HPDE6-E6E7 (cell line): ENCODE data around the gene FURIN.
"Not testable (repeated sequence)": the region's sequence is repeated elsewhere in the genome, so short reads cannot be mapped to it uniquely, and the experiment has no call there.

Experiments used
- DNase-seq: peaks from one replicate; pipeline ENCODE4 v3.0.0; 2011; ENCODE audit warnings: missing footprints; ENCODE audit errors: extremely low spot score

The FURIN gene

DNA sequence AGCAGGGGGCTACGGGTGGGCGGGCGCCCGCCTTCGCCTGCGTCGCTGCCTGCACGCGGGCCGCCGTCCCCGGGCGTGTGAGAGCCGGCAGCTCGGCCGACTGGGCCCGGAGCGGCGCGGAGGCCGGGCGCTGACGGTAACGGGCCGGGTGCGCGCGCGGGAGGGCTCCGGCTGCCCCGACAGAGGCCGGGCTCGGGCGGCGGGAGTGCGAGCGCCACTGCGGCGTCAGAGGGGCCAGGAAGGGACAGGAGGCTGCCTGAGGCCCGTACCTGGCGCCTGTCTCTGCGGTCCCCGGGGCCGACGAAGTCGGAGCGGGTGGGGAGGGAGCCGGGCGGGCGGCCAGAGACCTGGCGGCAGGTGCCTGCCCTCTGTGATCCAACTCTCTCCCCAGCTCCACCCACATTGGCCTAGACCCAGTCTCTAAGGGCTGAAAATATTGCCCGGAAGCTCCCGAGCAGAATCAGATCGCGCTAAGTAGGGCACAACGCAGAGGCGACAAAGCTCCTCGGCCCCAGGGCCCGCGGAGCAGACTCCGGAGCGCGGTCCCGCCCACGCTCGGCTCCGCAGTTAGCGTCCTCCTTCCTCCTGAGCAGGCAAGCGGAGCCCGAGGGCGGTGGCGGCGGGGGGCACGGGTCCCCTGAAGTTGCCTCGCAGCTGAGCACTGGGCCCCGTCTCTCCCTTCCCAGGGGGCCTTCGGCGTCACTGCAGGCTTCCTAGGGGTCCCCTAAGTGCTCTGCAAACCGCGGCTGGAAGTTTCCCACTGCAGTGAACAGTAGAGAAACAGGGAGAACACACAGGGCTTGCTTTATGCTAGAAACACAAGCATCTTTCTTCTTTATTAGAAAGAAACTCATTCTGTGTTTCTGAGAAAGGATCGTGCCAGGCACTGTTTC is 34.7 kb downstream of the FURIN start, which contains the start of gene MAN2A2:
Gene MAN2A2, plus strand, starts transcription at position 463 of the 893 bp plus-strand sequence. CDS start 906 bp downstream, outside the sequence.
- DNase-seq, result peak; percentile 45

DNA sequence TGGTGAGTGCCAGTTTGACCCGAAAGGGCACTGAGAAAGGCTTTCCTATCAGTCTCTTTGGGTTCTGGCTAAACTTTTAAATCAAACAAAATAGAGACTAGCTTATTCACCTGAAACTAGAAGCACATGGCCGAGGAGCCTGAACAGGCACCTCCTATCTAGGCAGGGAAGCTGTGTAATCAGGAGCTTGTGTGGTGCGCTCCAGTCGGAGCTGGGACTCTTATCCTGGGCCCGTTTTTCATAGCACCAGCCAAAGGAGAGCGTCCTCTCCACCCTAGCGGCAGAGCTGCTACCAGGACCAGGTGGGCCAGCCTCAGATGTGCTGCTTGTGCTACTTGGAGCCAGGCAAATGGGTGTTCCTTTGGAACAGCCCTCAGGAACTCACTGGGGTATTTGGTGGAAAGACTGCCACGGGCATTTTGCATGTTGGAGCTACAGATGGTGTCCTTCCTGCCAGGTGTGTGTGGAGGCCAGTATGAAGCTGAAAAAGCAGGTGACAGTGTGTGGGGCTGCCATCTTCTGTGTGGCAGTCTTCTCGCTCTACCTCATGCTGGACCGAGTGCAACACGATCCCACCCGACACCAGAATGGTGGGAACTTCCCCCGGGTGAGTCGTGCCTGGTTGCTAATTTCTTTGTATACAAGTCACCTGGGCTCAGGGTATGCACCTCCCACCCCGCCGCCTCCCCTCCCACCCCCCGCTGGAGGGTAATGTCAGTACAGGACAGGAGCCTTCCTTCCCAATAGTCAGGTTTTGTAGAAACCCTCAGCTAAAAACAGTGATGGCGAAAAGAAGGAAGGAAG is 35.5 kb downstream of the FURIN start:
- DNase-seq, result no peak

DNA sequence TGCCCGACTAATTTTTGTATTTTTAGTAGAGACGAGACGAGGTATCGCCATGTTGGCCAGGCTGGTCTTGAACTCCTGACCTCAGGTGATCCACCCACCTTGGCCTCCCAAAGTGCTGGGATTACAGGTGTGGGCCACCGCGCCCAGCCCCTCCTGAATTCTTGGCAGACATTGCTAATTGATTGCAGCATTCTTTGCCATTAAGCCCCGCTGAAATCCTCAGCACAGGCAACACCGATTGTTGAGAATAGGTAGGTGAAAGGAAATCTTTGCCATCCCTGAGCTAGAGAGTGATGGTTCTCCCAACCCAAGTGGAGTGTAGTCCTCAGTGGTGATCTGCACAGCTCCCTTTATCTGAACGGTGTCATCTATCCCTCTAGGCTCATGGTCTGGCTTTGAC is 36.4 kb downstream of the FURIN start:
- no peak for DNase-seq

DNA sequence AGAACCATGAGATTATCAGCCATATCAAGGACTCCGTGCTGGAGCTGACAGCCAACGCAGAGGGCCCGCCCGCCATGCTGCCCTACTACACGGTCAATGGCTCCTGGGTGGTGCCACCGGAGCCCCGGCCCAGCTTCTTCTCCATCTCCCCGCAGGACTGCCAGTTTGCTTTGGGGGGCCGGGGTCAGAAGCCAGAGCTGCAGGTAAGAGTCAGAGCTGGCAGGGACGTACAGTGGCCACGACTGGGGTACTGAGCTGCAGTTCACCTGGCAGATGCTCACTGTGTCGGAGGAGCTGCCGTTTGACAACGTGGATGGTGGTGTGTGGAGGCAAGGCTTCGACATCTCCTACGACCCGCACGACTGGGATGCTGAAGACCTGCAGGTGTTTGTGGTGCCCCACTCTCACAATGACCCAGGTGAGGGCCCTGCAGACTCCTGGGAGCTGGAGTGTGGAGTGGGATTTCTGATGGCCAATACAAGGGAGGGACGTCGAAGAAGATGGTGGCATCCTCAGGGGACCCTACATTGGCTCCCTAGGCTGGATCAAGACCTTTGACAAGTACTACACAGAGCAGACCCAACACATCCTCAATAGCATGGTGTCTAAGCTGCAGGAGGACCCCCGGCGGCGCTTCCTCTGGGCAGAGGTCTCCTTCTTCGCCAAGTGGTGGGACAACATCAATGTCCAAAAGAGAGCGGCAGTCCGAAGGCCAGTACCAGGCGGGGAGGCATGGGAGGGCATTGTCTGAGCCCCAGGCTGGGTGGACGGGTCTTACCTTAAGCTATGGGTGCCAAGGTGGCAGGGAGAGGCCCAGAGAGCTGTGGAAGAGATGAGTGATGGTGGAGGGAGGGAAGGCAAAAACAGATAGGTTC is 37.2 kb downstream of the FURIN start:
- no peak for DNase-seq

DNA sequence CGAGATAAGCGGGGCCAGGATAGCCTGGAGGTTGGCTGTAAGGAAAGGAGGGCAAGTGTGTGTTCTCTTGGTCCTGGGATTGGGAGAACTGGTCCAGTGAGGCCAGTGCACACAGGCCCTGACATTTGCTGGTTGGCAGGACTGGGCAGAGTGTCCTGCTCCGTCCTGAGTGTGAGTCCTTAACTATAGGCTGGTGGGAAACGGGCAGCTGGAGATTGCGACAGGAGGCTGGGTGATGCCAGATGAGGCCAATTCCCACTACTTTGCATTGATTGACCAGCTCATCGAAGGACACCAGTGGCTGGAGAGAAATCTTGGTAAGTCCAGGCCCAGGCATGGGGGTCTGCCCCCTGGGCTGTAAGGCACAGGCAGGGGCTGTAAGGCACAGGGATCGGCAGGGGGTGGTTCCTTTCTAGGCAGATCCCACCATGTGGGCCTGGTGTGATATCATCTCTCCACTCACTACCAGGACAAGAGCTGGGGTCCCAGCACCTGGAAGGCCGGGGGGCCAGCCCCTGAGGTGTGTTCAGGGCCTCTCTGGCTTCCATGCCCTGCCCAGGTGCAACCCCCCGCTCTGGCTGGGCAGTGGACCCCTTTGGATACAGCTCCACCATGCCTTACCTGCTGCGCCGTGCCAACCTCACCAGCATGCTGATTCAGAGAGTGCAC is 37.9 kb downstream of the FURIN start:
- DNase-seq, result no peak

DNA sequence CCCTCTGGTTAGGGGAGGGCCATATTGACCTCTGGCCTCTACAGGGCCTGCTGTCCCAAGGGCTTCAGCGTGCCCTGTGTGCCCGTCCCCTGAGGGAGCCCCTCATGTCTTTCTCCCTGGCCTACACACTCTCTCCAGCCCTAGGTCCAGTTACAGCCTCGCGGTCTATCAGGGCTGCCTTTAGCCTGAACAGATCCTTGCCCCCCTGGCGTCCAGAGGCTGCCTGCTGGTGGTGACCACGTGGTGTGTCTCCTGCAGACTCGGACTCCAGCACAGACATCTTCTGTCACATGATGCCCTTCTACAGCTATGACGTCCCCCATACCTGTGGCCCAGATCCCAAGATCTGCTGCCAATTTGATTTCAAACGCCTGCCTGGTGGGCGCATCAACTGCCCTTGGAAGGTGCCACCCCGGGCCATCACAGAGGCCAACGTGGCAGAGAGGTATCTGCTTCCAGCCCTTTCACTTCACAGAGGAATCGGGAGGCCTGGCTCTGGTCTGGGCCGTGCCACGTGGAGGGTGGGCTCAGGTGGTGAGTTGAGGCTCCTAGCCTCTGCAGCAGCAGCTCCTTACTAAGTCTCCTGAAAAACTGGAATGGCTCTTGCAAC is 38.8 kb downstream of the FURIN start:
- DNase-seq, result no peak

DNA sequence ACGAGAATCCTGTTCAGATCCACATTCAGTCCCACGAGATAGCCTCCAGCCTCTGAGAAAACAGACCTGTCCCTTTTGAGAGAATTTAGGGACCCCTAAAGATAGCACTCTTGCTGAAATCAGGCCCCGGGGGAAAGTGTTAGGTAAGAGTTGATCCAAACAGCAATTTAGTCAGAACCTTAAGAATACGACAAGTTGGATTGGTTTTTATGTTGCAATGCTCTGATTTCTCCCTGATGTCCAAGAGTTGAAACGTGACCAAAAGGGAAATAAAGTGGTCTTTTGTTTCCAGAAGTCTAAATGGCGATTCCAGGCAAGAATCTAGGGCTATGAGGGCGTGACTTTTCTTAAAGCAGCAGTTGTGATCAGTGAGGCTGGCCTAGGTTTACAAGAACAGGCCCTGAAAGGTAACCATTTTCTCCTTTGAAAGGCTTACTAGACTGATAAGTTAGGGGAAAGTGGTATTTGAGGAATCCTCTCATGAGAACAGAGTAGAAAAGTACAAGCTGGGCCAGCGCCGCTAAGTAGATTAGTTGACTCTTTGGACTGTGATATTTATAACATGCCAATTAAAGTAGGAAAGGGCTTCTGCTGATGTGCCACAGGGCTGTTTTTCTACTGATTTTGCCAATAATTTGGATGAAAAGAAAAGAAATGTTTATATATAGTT is 39.6 kb downstream of the FURIN start:
- DNase-seq, result no peak

DNA sequence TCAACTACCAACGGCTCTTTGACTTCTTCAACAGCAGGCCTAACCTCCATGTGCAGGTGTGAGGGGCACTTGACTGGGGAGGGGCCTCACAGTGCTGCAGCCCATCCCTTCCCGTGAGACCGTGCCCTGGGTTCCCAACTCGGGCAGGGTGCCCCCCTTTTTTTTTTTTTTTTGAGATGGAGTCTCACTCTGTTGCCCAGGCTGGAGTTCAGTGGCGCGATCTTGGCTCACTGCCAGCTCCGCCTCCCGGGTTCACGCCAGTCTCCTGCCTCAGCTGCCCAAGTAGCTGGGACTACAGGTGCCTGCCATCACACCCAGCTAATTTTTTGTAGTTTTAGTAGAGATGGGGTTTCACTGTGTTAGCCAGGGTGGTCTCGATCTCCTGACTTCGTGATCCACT is 41.1 kb downstream of the FURIN start:
- not testable (repeated sequence) for DNase-seq

DNA sequence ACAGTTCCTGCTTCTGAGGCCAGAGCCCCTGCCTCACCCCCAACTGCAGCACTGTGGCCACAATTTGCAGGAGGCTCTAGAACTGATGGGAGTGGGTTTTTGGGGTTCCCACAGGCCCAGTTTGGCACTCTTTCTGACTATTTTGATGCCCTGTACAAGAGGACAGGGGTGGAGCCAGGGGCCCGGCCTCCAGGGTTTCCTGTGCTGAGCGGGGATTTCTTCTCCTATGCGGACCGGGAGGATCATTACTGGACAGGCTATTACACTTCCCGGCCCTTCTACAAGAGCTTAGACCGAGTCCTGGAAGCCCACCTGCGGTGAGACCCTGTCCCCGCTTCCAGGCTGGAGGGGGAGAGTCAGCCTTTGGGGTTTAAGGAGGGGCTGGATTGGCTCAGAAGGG is 41.6 kb downstream of the FURIN start:
- DNase-seq, result no peak

DNA sequence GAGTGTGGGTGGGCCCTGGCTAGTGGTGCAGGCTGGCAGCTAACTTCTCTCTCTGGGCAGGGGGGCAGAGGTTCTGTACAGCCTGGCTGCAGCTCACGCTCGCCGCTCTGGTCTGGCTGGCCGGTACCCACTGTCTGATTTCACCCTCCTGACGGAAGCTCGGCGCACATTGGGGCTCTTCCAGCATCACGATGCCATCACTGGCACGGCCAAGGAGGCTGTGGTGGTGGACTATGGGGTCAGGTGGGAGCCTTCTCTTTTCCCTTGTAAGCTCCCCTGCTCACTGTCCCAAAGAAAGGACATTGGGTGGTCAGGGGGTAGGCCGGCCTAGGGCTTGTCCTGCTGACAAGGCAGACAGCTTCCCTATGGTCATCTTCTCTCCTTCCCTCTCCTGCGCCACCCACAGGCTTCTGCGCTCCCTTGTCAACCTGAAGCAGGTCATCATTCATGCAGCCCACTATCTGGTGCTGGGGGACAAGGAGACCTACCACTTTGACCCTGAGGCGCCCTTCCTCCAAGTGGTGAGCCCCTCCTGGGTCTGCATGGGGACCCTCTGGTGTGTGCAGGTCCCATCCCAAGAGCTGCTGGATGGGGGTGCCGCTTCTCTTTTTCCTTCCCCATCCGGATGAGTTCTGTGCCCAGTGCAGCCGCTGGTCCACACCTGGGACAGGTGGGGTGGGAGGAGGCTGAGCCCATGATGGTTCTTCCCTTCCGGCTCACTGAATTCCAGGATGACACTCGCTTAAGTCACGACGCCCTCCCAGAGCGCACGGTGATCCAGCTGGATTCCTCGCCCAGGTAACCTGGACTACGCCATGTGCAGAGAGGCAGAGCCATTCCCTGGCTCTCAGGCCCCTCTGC is 42.3 kb downstream of the FURIN start:
- DNase-seq, result no peak

DNA sequence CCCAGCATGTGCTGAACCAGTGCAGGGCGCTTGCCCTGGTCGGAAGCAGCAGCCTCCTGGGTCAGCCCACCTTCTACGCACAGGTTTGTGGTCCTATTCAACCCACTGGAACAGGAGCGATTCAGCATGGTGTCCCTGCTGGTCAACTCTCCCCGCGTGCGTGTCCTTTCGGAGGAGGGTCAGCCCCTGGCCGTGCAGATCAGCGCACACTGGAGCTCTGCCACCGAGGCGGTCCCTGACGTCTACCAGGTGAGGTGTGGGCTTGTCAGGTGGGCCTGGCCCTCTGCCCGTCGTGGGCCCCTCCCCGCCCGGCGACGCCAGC is 42.9 kb downstream of the FURIN start:
- DNase-seq, result no peak

DNA sequence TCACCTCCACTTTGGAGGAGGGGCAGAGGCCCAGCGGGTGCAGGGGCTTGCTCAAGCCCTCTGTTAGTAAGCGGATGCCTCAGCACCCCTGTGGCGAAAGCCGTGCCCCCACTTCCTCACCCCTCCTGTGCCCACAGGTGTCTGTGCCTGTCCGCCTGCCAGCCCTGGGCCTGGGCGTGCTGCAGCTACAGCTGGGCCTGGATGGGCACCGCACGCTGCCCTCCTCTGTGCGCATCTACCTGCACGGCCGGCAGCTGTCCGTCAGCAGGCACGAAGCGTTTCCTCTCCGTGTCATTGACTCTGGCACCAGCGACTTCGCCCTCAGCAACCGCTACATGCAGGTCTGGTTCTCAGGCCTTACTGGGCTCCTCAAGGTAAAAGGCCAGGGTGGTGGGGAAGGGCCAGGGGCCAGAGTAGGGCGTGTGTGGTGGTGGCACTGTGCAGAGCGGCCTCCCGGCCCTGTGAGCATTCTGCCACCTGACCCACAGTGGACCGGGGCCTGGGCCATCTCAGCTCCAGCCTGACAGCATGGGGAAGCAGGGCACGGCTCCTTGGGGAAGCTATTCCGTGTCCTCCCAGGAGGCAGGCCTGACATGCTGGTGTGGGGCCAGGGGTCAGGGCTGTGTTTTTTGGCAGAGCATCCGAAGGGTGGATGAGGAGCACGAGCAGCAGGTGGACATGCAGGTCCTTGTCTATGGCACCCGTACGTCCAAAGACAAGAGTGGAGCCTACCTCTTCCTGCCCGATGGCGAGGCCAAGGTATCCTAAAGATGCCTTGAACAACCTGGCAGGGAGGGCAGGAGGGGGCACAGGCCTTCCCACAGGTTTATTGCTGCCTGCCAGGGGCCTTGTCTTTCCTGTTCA is 43.8 kb downstream of the FURIN start:
- DNase-seq, result no peak

DNA sequence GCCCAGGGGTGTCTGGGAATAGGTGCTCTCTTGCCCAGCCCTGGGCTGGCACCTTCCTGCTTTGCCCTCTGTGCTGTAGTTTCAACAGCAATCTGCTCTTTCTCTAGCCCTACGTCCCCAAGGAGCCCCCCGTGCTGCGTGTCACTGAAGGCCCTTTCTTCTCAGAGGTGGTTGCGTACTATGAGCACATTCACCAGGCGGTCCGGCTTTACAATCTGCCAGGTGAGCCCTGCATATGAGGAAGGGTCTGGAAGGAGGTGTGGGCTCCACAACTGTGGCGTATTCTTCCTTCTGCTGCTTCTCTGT is 44.3 kb downstream of the FURIN start:
- DNase-seq, result no peak

DNA sequence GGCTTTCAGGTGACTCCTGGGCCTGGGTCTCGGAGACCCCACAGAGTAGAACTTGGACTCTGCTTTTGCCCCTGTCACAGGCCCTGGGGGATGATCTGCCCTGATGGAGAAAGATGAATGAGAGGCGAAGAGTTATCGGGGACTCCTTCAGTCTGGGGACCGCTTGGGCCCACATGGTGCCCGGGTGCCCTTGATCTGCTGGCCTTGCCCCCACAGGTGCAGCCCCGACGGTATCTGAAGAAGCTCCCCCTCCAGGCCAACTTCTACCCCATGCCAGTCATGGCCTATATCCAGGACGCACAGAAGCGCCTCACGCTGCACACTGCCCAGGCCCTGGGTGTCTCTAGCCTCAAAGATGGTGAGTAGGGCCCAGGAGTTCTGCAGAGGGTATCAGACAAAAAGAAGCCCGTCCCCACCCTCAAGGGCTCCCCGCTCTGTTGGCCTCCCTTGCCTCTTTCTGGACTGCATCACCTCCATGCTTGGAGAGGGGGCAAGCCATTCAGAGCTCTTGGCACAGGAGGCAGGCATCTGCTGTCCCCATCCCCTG is 45.1 kb downstream of the FURIN start:
- DNase-seq, result no peak

DNA sequence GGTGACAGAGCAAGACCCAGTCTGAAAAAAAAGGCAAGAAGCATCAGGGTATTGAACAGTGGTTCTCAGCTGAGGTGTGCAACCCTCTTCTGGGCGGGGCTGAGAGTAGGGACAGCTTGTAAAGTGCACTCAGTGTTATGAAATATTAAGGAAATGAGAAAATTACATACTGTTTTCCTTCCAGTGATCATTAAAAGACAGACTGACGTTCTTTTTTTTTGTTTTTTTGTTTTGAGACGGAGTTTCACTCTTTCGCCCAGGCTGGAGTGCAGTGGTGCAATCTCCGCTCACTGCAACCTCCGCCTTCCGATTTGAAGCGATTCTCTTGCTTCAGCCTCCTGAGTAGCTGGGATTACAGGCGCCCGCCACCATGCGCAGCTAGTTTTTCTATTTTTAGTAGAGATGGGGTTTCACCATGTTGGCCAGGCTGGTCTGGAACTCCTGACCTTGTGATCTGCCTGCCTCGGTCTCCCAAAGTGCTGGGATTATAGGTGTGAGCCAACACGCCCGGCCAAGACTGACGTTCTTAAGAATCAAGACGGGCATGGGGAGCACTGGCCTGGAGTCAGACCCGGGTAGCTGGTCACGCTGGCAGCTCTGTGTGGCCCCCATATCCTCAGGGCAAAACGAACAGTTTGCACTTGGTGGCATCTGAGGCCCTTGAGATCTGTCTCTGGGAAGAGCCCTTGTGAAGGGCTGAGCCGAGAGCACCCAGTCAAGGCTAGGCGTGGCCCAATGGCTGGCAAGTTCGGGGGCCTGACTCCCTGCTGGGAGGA is 46.1 kb downstream of the FURIN start:
- DNase-seq, result no peak

DNA sequence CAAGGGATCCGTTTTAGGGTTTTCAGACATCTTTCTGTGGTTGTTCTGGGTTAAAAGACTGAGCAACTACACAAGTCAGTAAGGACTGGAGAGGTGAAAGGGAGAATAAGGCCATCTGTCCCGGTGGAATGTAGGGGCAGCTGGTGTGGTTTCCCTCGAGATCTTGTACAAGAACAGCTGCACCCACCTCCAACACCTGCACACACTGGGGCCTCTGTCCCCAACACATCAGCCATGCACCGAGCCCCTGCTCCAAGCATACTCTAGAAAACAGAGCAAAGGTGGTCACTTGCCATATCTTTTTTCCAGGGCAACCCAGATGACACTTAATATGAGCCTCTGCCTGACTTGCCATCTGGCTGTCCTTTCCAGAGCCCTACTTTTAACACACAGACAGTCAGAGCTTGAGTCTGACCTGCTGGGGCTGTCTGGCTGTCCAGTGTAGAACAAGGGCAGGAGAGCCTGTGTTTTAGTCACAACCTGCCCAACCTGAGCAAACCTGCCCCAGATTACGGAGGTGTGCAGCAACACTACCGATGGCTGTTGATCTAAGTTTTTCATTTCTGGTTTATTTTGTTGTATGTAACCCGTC is 46.9 kb downstream of the FURIN start:
- no peak for DNase-seq

DNA sequence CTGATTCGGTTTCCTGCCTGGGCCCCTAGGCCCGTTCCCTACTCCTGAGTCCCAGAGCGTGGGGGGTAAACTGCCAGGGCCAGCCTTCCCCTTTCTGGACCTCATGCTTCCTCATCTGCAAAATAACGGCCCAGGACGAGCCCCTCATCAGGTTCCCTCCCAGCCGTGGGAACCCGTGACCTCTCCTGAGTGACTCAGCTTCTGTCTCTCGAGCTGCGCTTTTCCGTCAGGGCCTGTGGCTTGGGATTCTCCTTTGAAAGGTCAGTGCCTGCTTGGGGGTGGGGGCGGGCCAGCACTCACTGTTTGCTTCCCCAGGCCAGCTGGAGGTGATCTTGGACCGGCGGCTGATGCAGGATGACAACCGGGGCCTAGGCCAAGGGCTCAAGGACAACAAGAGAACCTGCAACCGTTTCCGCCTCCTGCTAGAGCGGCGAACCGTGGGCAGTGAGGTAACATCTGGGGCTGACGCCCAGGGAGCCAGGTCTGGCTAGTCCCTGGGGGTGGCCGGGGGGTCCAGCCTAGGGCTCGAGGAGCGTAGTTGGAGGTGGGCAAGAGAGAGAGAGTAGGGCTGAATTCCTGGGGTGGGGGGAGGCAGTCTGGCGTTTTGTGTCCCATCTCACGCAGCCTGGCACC is 47.5 kb downstream of the FURIN start:
- no peak for DNase-seq
